GM12878 (cell line): ENCODE data around the gene COPZ2. TPM values are rescaled to one million over a fixed set of nuclear protein-coding genes. Genes with fewer than 3 reads are reported as not detected.

Experiments used
- CHD4 ChIP-seq: fragments of 200-600 bp; sonication (generic); IDR thresholded peaks from 2 replicates; pipeline ENCODE4 v1.6.1; 2016; ENCODE audit warnings: mild to moderate bottlenecking
- EGR1 ChIP-seq, 2 experiments: IDR thresholded peaks; 1 replicate in 1 of 2; 2 replicates in 1 of 2; pipeline ENCODE4 v1.6.1; 2011 to 2012; ENCODE audit warnings: low read depth in 2 of 2, low read length in 2 of 2, borderline replicate concordance in 1 of 2, mild to moderate bottlenecking in 1 of 2, moderate library complexity in 1 of 2
- GATAD2B ChIP-seq: fragments of 450-650 bp; conservative IDR thresholded peaks from 2 replicates; pipeline ENCODE4 v1.6.1; 2017; ENCODE audit warnings: low read depth, mild to moderate bottlenecking, moderate library complexity
- NFYA ChIP-seq: IDR thresholded peaks from 2 replicates; pipeline ENCODE4 v1.6.1; 2011; ENCODE audit warnings: low read depth, mild to moderate bottlenecking, low read length, improper control_type of control experiment, borderline replicate concordance
- NR2C2 ChIP-seq: IDR thresholded peaks from 2 replicates; pipeline ENCODE4 v1.6.1; 2011; ENCODE audit warnings: borderline replicate concordance, low read depth; ENCODE audit not compliant: control insufficient read depth, insufficient read length
- RAD51 ChIP-seq: fragments of 450-650 bp; IDR thresholded peaks from 2 replicates; pipeline ENCODE4 v1.6.1; 2016; ENCODE audit warnings: moderate library complexity, mild to moderate bottlenecking, inconsistent platforms
- SMAD5 ChIP-seq: IDR thresholded peaks from 2 replicates; pipeline ENCODE4 v1.6.1; 2016; ENCODE audit warnings: antibody characterized with exemption, low read depth
- SREBF1 ChIP-seq: IDR thresholded peaks from 2 replicates; pipeline ENCODE4 v1.6.1; 2012; ENCODE audit warnings: mild to moderate bottlenecking, low read length
- SREBF2 ChIP-seq: IDR thresholded peaks from 2 replicates; pipeline ENCODE4 v1.6.1; 2012; ENCODE audit warnings: mild to moderate bottlenecking, low read length
- polyA plus RNA-seq, 11 experiments: library from polyadenylated mRNA; depleted of rRNA in 4 of 11; unstranded in 6 of 11; stranded (reverse) in 5 of 11; fragments of >200 nt; fragmentation: Nextera tagmentation in 4 of 11; fragmentation: Illumina TruSeq in 1 of 11; extraction: Ambion mirVana in 4 of 11; extraction: Trizol in 1 of 11; gene quantifications; 1 replicate in 1 of 11; 2 replicates in 10 of 11; pipeline versions ENCODE4 v1.2.1 to v1.2.3, GENCODE V29; 2011 to 2016; ENCODE audit warnings: inconsistent platforms in 2 of 11, missing spikeins in 2 of 11, low read depth in 1 of 11
- total RNA-seq, 4 experiments: library from RNA; depleted of rRNA in 3 of 4; stranded (reverse); fragments of >200 nt in 3 of 4; fragmentation: Illumina TruSeq in 1 of 4; extraction: Trizol in 1 of 4; gene quantifications; 2 replicates each; pipeline versions ENCODE4 v1.2.1 to v1.2.3, GENCODE V29; 2013 to 2021
- TF ChIP-seq, protein P1 (sequence below): IDR thresholded peaks from 2 replicates; pipeline ENCODE4 v1.6.1; 2012; ENCODE audit warnings: improper control_type of control experiment, low read depth, low read length; ENCODE audit not compliant: insufficient replicate concordance
- TF ChIP-seq, protein P2 (sequence below): fragments of 450-650 bp; IDR thresholded peaks from 2 replicates; pipeline ENCODE4 v1.6.1; 2016; ENCODE audit warnings: mild to moderate bottlenecking, moderate library complexity, borderline replicate concordance
- TF ChIP-seq, protein P3 (sequence below): fragments of 450-650 bp; IDR thresholded peaks from 2 replicates; pipeline ENCODE4 v1.6.1; 2014; ENCODE audit warnings: mild to moderate bottlenecking
- TF ChIP-seq, protein P4 (sequence below): fragments of 450-650 bp; IDR thresholded peaks from 2 replicates; pipeline ENCODE4 v1.6.1; 2016; ENCODE audit warnings: mild to moderate bottlenecking
- TF ChIP-seq, protein P5 (sequence below): IDR thresholded peaks from 2 replicates; pipeline ENCODE4 v1.6.1; 2011; ENCODE audit warnings: mild to moderate bottlenecking, low read depth, low read length, moderate library complexity; ENCODE audit not compliant: insufficient replicate concordance

COPZ2 gene
- total and polyA plus RNA-seq, 10 of the 15 experiments (the other 5 are each of a cell fraction or from before 2014, with no cell fraction given), result 0.20 to 4.3 (median 2.6) TPM

DNA sequence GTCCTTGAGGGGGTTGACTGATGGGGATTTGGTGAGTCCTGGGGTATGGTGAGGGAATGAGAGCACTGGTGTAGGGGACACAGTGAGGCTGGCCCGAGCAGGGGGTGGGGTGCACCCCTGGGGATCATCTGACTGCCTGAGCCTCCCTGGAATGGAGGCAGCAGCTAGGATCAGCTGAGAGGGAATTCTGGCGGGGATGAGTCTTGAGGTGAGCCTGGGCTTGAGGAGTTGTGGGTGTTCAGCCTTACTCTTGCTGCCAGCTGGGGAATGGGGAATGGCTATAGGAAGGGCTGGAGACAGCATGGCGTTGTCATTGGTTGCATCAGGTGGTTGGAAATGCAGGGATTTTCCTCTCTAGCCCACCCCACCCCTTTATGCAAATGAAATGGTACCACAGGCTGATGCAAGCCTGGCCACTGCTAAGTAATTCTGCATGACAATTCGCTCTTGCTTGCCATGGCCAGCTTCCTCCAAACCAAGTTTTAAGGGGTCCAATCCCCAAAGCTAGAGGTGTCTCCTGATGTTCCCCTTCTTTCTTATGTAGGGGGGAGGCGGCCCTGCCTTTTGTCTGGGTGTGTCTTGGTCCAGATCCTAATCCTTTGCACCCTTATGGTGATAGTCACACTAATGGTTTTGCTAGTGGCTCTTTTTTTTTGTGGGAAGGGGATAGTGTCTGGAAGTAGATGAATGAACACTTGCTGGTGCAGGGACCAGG is 18.1 kb upstream of the COPZ2 start (continued):
- no peak for TF ChIP-seq NFYA
- TF ChIP-seq, protein P1, sequence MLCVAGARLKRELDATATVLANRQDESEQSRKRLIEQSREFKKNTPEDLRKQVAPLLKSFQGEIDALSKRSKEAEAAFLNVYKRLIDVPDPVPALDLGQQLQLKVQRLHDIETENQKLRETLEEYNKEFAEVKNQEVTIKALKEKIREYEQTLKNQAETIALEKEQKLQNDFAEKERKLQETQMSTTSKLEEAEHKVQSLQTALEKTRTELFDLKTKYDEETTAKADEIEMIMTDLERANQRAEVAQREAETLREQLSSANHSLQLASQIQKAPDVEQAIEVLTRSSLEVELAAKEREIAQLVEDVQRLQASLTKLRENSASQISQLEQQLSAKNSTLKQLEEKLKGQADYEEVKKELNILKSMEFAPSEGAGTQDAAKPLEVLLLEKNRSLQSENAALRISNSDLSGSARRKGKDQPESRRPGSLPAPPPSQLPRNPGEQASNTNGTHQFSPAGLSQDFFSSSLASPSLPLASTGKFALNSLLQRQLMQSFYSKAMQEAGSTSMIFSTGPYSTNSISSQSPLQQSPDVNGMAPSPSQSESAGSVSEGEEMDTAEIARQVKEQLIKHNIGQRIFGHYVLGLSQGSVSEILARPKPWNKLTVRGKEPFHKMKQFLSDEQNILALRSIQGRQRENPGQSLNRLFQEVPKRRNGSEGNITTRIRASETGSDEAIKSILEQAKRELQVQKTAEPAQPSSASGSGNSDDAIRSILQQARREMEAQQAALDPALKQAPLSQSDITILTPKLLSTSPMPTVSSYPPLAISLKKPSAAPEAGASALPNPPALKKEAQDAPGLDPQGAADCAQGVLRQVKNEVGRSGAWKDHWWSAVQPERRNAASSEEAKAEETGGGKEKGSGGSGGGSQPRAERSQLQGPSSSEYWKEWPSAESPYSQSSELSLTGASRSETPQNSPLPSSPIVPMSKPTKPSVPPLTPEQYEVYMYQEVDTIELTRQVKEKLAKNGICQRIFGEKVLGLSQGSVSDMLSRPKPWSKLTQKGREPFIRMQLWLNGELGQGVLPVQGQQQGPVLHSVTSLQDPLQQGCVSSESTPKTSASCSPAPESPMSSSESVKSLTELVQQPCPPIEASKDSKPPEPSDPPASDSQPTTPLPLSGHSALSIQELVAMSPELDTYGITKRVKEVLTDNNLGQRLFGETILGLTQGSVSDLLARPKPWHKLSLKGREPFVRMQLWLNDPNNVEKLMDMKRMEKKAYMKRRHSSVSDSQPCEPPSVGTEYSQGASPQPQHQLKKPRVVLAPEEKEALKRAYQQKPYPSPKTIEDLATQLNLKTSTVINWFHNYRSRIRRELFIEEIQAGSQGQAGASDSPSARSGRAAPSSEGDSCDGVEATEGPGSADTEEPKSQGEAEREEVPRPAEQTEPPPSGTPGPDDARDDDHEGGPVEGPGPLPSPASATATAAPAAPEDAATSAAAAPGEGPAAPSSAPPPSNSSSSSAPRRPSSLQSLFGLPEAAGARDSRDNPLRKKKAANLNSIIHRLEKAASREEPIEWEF, result no peak
- TF ChIP-seq SREBF2, result no peak
- TF ChIP-seq RAD51, result peak; percentile 37; the same call in 1 of the 2 replicates
- TF ChIP-seq NR2C2, result no peak
- TF ChIP-seq, protein P2, sequence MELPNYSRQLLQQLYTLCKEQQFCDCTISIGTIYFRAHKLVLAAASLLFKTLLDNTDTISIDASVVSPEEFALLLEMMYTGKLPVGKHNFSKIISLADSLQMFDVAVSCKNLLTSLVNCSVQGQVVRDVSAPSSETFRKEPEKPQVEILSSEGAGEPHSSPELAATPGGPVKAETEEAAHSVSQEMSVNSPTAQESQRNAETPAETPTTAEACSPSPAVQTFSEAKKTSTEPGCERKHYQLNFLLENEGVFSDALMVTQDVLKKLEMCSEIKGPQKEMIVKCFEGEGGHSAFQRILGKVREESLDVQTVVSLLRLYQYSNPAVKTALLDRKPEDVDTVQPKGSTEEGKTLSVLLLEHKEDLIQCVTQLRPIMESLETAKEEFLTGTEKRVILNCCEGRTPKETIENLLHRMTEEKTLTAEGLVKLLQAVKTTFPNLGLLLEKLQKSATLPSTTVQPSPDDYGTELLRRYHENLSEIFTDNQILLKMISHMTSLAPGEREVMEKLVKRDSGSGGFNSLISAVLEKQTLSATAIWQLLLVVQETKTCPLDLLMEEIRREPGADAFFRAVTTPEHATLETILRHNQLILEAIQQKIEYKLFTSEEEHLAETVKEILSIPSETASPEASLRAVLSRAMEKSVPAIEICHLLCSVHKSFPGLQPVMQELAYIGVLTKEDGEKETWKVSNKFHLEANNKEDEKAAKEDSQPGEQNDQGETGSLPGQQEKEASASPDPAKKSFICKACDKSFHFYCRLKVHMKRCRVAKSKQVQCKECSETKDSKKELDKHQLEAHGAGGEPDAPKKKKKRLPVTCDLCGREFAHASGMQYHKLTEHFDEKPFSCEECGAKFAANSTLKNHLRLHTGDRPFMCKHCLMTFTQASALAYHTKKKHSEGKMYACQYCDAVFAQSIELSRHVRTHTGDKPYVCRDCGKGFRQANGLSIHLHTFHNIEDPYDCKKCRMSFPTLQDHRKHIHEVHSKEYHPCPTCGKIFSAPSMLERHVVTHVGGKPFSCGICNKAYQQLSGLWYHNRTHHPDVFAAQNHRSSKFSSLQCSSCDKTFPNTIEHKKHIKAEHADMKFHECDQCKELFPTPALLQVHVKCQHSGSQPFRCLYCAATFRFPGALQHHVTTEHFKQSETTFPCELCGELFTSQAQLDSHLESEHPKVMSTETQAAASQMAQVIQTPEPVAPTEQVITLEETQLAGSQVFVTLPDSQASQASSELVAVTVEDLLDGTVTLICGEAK, result no peak
- TF ChIP-seq SMAD5, result no peak
- TF ChIP-seq, protein P3, sequence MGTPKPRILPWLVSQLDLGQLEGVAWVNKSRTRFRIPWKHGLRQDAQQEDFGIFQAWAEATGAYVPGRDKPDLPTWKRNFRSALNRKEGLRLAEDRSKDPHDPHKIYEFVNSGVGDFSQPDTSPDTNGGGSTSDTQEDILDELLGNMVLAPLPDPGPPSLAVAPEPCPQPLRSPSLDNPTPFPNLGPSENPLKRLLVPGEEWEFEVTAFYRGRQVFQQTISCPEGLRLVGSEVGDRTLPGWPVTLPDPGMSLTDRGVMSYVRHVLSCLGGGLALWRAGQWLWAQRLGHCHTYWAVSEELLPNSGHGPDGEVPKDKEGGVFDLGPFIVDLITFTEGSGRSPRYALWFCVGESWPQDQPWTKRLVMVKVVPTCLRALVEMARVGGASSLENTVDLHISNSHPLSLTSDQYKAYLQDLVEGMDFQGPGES, result no peak
- TF ChIP-seq CHD4, result no peak
- TF ChIP-seq, protein P4, sequence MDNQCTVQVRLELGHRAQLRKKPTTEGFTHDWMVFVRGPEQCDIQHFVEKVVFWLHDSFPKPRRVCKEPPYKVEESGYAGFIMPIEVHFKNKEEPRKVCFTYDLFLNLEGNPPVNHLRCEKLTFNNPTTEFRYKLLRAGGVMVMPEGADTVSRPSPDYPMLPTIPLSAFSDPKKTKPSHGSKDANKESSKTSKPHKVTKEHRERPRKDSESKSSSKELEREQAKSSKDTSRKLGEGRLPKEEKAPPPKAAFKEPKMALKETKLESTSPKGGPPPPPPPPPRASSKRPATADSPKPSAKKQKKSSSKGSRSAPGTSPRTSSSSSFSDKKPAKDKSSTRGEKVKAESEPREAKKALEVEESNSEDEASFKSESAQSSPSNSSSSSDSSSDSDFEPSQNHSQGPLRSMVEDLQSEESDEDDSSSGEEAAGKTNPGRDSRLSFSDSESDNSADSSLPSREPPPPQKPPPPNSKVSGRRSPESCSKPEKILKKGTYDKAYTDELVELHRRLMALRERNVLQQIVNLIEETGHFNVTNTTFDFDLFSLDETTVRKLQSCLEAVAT, result no peak
- TF ChIP-seq SREBF1, result no peak
- TF ChIP-seq GATAD2B, result no peak
- TF ChIP-seq, protein P5, sequence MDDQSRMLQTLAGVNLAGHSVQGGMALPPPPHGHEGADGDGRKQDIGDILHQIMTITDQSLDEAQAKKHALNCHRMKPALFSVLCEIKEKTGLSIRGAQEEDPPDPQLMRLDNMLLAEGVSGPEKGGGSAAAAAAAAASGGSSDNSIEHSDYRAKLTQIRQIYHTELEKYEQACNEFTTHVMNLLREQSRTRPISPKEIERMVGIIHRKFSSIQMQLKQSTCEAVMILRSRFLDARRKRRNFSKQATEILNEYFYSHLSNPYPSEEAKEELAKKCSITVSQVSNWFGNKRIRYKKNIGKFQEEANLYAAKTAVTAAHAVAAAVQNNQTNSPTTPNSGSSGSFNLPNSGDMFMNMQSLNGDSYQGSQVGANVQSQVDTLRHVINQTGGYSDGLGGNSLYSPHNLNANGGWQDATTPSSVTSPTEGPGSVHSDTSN, result no peak
- no peak for TF ChIP-seq EGR1 (IDR thresholded peaks at IDR 0.05; ENCODE audit: borderline replicate concordance in 1 of 2, low read depth in 2 of 2, low read length in 2 of 2)
